Astrocyte of the cerebellum (primary cell): ENCODE data around the gene GRIP1.
A peak's percentile ranks its signal among the peaks of the same experiment; 100 is the strongest.

ENCODE experiments used
- DNase-seq: peaks from one replicate; pipeline ENCODE4 v3.0.0-alpha.2; 2011; ENCODE audit warnings: low read depth
- H3K4me3 ChIP-seq: 2 replicates; pipeline ENCODE4 v1.5.1; 2011; ENCODE audit warnings: mild to moderate bottlenecking, low read depth, low read length, moderate library complexity
- CTCF ChIP-seq: IDR thresholded peaks from 2 replicates; pipeline ENCODE4 v1.5.1; 2012; ENCODE audit warnings: low read length, low read depth, moderate library complexity, mild to moderate bottlenecking; ENCODE audit errors: missing control alignments
- in situ Hi-C: cut with HindIII; loops from 2 replicates; pipeline ENCODE4 v1.10.0; 2017; ENCODE audit warnings: low sequenced_read_pairs

Gene GRIP1

GRCh38 chr12:66365718-66366490 is 313.0 kb downstream of the GRIP1 start:
- in situ Hi-C loops: no loop called here
- no peak overlapping the region for H3K4me3 ChIP-seq
- no peak for TF ChIP-seq CTCF
- DNase-seq: no peak

- no peak for TF ChIP-seq CTCF
- in situ Hi-C loops: no loop called here
- no peak overlapping the region for H3K4me3 ChIP-seq
- DNase-seq: no peak
Observed at GRCh38 chr12:66361703-66362102, 317.2 kb downstream of the GRIP1 start.

- in situ Hi-C loops: no loop called here
- TF ChIP-seq CTCF: no peak
- no peak overlapping the region for H3K4me3 ChIP-seq
Observed at GRCh38 chr12:66359300-66359699, 319.6 kb downstream of the GRIP1 start.

GRCh38 chr12:66354291-66354690 is 324.6 kb downstream of the GRIP1 start:
- peak; percentile 53 for DNase-seq
- no peak for TF ChIP-seq CTCF

More at GRCh38 chr12:66359300-66359699, 319.6 kb downstream of the GRIP1 start:
- no peak for DNase-seq

GRCh38 chr12:66352899-66353298 is 326.0 kb downstream of the GRIP1 start:
- H3K4me3 ChIP-seq: no peak overlapping the region
- TF ChIP-seq CTCF: no peak
- no peak for DNase-seq
- in situ Hi-C loops: no loop called here

More at GRCh38 chr12:66354291-66354690, 324.6 kb downstream of the GRIP1 start:
- in situ Hi-C loops: no loop called here
- H3K4me3 ChIP-seq: no peak overlapping the region

- no peak for DNase-seq
- no peak overlapping the region for H3K4me3 ChIP-seq
- in situ Hi-C loops: no loop called here
- TF ChIP-seq CTCF: peak; percentile 44
Observed at GRCh38 chr12:66352197-66352596, 326.7 kb downstream of the GRIP1 start.
